ENCODE results near the gene RBP5.
"Not testable (repeated sequence)": the region's sequence is repeated elsewhere in the genome, so short reads cannot be mapped to it uniquely, and the experiment has no call there.

Gene RBP5

DNA sequence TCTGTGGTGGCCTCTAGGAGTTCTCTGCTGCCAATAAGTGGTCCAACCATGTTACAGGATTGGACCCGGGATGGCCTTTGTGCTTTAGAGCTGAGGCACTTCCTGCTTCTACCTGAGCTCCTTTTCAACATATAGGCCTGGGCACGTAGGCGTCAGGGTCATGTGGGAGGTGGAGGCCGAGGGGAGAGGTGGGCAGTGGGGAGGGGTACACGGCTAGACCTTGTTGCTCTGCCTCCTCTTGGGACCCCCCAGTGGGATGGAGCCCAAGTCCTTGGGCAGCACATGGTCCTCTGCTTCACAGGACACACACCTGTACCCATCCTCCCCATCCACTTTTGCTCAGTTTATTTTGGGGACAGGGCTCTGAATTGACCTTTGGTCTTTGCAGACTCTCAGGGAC, 7.4 kb downstream of the RBP5 start:
- no peak for DNase-seq

GRCh38 chr12:7120166-7120565, 8.5 kb downstream of the RBP5 start:
- DNase-seq = no peak

- no peak for DNase-seq
Observed at GRCh38 chr12:7118881-7119280, 9.8 kb downstream of the RBP5 start.

- no peak for DNase-seq
Observed at GRCh38 chr12:7117670-7118069, 11.0 kb downstream of the RBP5 start.

- DNase-seq = no peak
Observed at GRCh38 chr12:7116916-7117315, 11.8 kb downstream of the RBP5 start.

- DNase-seq = no peak
Observed at GRCh38 chr12:7116196-7116595, 12.5 kb downstream of the RBP5 start.

- no peak for DNase-seq
Observed at GRCh38 chr12:7114851-7115250, 13.8 kb downstream of the RBP5 start.

DNA sequence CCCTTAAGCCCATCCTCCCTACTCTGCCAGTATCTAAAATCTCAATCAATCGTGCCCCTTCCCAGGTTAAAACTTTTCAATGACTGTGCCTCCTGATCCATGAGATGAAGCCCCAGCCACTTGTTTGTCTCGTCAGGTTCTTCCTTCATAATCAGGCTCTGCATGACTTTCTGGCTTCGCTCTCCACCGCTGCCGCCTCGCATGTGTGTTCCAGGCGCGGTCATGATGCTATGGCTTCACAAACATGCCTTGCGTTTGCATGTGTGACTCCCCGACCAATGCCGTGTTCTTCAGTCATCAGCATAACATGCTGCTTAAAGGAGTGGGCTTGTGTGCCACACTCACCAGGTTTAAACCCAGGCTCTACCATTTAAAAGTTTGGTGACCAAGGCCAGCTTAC, 14.7 kb downstream of the RBP5 start:
- no peak for DNase-seq

- peak; percentile 63 for DNase-seq
Observed at GRCh38 chr12:7113389-7113871, 15.3 kb downstream of the RBP5 start.

GRCh38 chr12:7112041-7112440, 16.6 kb downstream of the RBP5 start:
- no peak for DNase-seq

DNA sequence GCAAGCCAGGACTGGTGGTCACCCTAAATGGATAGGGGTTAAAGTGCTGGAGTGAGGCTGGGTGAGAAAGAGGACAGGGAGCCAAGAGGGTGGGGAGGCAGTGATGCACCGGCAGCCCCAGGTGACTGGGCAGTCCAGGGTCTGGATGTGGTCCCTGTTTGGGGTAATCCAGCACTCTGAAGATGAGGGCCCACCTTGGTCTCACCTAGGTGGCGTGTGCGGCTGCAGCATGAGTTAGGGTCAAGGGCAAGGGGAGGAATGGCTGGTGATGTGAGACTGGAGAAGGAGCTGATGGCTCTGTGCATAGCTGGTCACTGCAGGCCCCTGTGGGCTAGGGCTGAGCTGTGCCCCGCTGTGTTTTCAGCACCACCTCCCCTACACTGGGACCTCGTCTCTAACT, 18.0 kb downstream of the RBP5 start:
- no peak for DNase-seq

- no peak for DNase-seq
Observed at GRCh38 chr12:7109572-7109920, 19.1 kb downstream of the RBP5 start.

DNA sequence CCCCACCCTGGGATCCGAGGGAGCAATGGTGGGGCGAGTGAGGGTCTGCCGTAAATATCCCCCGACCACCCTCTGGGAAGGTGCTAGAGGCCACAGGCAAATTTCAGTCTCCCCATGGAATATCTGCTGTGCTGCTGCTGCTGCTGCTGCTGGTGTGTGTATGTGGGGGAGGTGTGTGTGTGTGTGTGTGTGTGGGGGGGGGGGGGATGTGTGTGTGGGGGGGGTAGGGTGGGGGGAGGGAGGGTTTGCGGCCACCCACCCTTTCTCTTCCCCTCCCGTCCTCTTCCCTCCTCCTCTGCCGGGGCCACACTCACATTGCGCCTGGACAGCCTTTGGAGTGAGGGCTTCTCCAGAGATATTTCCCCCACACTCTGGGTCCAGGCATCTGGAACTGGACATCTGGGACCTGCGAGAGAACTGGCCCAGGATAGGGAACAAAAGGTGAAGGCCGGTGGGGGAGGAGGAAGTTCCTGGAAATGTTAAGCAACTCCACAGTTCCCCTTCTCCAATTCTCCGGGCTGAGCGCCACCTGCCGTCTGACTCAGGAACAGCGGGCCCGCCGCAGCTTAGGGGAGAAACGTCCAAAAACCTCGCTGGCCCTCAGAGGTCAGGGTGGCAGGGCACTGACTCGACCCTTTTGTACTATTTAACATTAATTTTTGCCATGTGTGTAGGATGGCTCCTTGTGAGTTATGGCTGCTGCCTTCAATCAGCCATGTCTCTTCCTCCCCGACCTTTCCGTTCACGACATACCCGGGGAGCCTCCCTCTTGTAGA, 19.7 kb downstream of the RBP5 start, which contains the start of gene C1RL:
Gene C1RL, minus strand, starts transcription at position 419 of the 776 bp plus-strand sequence. Its CDS starts 34 bp downstream, at position 385.
- DNase-seq = peak; percentile 87

GRCh38 chr12:7108003-7108795, 20.5 kb downstream of the RBP5 start:
- DNase-seq = peak; percentile 90

GRCh38 chr12:7107636-7108002, 21.1 kb downstream of the RBP5 start:
- peak; percentile 17 for DNase-seq

DNA sequence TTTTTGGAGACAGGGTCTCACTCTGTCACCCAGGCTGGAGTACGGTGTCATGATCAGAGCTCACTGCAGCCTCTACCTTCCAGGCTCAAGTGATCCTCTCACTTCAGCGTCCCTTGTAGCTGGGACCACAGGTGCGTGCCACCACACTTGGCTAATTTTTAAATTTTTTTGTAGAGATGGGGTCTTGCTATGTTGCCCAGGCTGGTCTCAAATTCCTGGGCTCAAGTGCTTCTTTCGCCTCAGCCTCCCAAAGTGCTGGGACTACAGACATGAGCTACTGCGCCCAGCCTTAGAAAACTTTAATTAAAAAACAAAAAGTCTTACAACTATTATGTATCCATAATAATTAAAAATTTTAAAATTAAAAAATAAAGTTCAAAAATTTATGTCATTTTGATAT, 21.5 kb downstream of the RBP5 start:
- not testable (repeated sequence) for DNase-seq

- no peak for DNase-seq
Observed at GRCh38 chr12:7106082-7106481, 22.6 kb downstream of the RBP5 start.

DNA sequence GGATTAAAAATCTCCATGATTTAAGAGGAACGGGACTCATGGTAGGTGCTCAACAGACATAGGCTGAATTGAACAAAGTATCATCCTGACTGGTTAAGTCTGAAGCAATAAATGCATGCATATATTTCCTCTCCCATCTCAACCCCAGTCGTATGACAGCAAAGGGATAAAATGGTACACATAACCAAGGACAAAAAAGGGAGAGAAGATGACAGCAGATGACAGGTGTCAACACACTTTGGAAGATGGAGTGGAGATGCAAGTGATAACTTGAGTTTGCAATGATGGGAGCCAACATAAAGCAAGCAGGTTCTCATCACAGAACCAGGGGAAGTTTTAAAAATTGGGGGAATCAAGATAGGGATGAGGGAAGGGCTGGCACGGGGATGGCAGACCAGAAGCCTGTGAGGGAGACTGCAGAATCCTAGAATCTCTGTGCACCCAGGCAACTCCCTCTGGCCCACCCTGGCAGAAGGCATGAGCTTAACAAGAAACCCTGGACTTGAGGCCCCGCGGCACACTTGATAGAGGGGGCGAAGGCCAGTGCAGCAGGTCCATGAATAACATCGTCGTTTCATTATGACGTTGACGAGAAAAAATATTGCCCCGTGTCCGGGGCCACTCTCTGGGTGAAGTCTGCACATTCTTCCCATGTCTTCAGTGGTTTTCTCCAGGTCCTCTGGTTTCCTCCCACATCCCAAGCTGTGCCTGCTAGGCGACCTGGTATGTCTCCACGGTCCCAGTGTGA, 24.7 kb downstream of the RBP5 start:
- no peak for DNase-seq

DNA sequence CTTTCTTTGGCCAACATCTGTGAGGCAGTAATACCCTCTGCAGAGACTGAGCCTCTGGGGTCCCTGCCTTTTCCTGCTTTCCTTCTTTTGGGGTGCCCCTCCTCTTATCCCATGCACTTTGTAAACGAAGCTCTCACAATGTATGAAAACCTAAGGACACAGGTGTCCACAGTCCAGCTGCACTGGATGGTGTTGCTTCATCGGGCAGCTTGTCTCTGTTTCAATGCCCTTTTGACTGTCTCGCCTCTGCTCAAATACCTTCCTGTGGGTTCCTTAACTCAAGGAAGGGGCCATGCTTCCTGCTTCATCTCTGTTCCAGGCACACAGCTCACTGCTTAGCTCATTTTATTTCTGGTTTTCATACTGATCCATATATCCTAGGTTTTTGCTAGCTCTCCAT, 26.1 kb downstream of the RBP5 start:
- no peak for DNase-seq

DNA sequence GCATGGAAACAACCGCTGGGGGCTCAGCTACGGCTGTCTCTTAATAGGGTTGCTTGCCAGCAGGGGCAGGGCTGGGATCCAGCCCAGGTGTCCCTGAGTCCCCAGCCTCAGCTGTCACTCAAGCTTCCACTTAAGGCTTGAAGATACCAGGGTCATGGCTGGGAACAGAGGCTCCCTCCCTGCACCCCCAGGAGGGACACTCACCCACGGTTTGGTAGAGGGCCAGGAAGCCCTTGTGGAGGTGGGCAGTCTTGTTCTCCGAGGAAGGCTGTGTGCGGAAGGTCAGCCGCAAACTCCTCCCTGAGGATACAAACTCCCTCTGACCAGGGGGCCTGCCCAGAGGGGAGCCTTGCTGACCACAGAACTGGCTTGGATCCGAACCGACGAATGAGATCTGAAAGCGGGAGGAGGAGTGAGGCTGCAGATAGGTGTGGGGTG, 27.0 kb downstream of the RBP5 start:
- DNase-seq = no peak

GRCh38 chr12:7101047-7101693, 27.5 kb downstream of the RBP5 start:
- DNase-seq = no peak

DNA sequence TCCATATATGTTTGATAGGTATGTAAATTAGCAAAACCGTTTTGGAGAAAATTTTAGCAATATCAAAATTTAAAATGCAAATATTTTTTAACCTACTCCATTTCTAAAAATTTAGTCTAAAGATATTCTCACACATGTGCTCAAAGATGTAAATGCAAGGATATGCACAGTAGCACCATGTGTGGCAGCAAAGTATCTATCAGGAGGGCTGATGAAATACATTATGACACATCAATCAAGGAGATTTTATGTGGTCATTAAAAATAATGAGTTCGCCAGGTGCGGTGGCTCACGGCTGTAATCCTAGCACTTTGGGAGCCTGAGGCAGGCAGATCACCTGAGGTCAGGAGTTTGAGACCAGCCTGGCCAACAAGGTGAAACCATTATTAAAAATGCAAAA, 28.4 kb downstream of the RBP5 start:
- no peak for DNase-seq

All from activated CD4-positive, alpha-beta T cell treated with anti-CD3 and anti-CD28 coated beads, Interleukin-10, Interleukin-2, amounts not matched to agents 100 ng/mL and 50 ng/mL, durations not matched to agents 16 hours and 8 hours (primary cell).